Skeletal muscle cell (primary cell): Measurements from ENCODE around the gene RASSF4.

Experiments
- DNase-seq: peaks from one replicate; pipeline ENCODE4 v3.0.0-alpha.2; 2010; ENCODE audit warnings: low read depth
- H3K4me3 ChIP-seq: 2 replicates; pipeline ENCODE4 v1.5.1; 2011; ENCODE audit warnings: low read depth, mild to moderate bottlenecking, control low read depth, low read length, moderate library complexity

RASSF4 gene

DNA sequence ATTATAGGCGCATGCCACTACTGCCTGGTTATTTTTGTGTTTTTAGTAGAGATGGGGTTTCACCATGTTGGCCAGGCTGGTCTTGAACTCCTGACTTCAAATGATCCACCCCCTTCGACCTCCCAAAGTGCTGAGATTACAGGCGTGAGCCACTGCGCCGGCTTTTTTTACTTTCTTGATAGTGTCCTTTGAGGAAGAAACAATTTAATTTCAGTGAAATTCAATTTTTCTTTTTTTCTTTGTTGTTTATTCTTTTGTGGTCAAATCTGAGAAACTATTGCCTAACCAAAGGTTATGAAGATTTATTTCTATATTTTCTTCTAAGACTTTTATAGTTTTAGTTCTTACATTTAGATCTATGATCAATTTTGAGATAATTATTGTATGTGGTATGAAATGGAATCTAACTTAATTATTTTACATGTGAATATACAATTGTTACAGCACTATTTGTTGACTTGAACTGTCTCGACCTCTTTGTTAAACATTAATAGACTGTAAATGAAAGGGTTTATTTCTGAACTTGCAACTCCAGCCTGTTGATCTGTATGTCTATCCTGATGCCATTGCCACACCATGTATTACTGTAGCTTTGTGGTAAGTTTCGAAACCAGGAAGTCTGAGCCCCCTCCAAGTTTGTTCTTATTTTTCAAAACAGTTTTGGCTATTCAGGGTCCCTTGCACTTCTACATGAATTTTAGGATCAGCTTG lies 19.8 kb upstream of the RASSF4 start:
- no peak overlapping the region for H3K4me3 ChIP-seq
- no peak for DNase-seq

DNA sequence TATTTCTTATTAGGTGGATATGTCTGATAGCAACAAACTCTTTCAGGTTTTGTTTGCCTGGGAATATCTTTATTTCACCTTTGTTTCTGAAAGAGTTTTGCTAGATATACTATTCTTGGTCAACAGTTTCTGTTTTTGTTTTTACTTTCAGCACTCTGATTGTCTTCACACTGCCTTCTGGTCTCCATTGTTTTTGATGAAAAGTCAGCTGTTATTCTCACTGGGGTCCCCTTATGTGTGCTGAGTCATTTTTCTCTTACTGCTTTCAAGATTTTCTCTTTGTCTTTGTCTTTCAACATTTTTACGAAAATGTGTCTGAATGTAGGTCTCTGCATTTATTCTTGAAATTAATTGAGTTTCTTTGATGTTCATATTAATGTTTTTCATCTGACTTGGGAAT lies 15.2 kb upstream of the RASSF4 start:
- DNase-seq = no peak
- no peak overlapping the region for H3K4me3 ChIP-seq

- no peak for DNase-seq
These were observed 13.4 kb upstream of the RASSF4 start for GRCh38 chr10:44946205-44946604.

DNA sequence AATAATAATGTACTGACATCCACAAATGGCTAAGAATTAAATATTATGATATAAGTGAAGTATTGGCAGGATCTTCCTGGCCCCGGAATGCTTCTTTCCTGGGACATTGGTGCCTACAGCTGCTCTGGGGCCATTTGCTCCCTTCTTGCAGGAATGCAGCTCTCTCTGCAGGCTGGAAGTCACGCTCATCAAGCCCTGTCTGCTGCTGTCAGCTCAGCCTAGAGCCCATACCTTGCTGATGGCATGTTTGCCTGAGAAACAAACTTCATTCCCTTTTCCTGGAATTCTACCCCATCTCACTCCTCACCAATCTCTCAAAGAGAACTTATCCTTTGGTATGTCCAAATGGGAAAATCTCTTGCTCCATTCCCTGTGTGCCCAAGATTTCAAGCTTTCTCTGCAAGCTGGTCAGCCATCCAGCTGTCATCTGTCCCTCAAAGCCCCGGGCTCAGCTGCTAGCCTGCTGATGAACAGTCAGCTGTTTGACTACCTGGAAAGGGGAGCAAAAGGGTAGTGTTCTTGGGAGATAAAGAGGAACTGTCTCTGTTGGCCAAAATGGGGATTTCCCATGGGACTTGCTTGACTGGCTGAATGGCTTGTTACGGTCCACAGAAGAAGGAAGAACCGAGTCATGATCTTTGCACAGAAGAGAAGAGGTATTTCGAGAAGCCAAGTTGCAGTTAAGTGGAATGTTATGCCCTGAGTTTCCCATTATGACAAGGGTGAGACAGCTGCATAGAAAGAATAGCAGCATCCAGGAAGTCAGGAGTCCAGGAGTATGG lies 12.0 kb upstream of the RASSF4 start:
- DNase-seq = no peak
- no peak overlapping the region for H3K4me3 ChIP-seq

More at GRCh38 chr10:44946205-44946604, 13.4 kb upstream of the RASSF4 start:
- H3K4me3 ChIP-seq = no peak overlapping the region

DNA sequence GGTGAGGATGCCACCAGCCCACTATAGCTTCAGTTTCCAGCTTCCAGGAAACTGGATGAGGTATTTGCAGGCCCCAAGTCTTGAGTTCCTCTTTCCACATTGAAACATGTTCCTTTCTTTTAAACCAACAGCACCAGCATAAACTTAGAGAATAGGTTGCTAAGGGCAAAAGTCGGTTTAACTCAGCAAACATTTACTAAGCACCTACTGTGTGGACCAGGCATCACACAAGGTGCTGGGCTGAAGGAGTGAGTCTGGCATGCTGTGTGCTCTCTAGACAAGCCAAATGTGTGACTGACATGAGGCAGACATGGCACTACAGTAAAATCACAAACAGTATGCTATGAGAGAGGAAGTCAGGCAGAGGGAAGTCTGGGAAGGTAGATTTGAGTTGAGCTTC lies 11.0 kb upstream of the RASSF4 start:
- no peak overlapping the region for H3K4me3 ChIP-seq
- no peak for DNase-seq

DNA sequence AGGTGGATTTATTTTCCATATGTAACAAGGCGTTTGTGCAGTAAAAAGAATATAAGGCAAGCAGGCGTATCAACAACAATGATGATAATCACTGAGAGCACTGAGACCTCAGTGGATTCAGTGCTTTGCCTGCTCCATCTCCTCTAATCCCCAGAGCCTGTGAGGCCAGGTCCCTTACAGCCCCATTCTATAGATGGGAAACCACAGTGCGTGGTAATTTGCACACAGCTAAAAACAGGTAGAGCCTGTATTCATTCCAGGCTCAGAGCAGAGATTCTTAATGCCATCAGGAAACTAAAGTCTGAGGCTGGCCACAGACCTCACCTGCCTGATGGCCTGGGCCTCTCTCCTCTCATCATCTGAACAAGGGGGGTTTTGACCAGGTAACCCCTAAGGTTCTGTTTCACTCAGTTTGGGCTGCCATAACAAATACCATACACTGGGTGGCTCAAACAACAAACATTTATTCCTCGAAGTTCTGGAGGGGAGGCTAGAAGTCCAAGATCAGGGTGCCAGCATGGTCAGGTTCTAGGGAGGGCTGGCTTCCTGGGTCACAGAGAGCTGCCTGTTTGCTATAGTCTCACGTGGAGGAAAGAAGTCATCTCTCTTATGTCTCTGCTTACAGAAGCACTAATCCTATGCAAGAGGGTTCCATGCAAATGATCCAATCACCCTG lies 10.3 kb upstream of the RASSF4 start:
- no peak for DNase-seq
- no peak overlapping the region for H3K4me3 ChIP-seq

- H3K4me3 ChIP-seq = no peak overlapping the region
- DNase-seq = no peak
These were observed 9.7 kb upstream of the RASSF4 start for GRCh38 chr10:44949915-44950314.

- H3K4me3 ChIP-seq = no peak overlapping the region
- no peak for DNase-seq
These were observed 9.0 kb upstream of the RASSF4 start for GRCh38 chr10:44950326-44951225.

- H3K4me3 ChIP-seq = no peak overlapping the region
- DNase-seq = no peak
These were observed 7.9 kb upstream of the RASSF4 start for GRCh38 chr10:44951576-44952226.

- no peak for DNase-seq
- no peak overlapping the region for H3K4me3 ChIP-seq
These were observed 6.8 kb upstream of the RASSF4 start for GRCh38 chr10:44952779-44953231.

DNA sequence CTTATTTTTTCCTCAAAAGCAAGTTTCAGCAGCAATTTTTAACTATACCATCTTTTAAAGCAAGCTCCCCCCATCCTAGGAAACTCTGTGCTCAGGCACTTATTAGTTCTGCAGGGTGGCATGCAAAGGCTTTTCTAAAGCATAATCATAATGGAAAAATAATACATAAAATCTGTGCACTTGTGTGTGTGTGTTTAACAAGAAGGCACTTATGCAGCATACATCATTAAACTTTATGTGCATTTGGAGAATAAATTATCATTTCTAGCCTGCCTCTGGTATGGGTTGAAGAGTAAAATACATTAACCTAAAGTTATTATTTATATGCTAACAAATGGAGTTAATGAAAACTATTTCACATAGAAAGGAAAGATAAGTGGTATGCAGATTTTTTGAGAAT lies 5.6 kb upstream of the RASSF4 start:
- no peak for DNase-seq
- no peak overlapping the region for H3K4me3 ChIP-seq

DNA sequence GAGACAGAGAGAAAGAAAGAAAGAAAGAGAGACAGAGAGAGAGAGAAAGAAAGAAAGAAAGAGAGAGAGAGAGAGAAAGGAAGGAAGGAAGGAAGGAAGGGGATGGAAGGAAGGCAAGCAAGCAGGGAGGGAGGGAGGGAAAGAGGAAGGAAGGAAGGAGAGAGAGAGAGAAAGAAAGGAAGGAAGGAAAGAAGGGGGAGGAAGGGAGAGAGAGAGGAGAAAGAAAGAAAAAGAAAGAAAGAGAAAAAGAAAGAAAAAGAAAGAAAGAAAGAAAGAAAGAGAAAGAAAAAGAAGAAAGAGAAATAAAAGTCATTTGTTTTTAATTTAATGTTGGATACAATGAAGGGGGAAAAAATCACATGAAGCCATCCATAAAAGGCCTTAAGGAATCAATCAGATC lies 4.6 kb upstream of the RASSF4 start:
- no peak overlapping the region for H3K4me3 ChIP-seq
- DNase-seq = no peak

GRCh38 chr10:44955413-44956070 lies 4.1 kb upstream of the RASSF4 start:
- no peak for DNase-seq
- H3K4me3 ChIP-seq = no peak overlapping the region

DNA sequence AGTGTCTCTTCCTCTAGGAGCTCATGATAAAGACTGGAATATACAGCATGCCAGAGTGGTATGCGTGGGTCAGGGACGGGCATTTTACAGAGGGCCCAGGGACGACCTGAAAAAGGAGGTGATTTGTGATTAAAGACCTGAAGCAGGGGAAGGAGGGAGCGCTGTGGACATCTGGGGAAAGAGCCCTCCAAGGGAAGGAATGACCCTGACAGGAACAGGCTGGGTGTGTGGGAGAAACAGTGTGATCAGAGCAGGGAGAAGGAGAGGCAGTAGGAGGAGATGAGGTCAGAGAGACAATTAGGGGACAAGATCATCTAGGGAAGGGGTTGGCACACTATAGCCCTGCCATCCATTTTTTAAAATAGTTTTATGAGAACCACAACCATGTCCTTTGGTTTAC lies 3.4 kb upstream of the RASSF4 start:
- no peak overlapping the region for H3K4me3 ChIP-seq
- DNase-seq = no peak

- no peak overlapping the region for H3K4me3 ChIP-seq
These were observed 2.6 kb upstream of the RASSF4 start for GRCh38 chr10:44956717-44957706.

DNA sequence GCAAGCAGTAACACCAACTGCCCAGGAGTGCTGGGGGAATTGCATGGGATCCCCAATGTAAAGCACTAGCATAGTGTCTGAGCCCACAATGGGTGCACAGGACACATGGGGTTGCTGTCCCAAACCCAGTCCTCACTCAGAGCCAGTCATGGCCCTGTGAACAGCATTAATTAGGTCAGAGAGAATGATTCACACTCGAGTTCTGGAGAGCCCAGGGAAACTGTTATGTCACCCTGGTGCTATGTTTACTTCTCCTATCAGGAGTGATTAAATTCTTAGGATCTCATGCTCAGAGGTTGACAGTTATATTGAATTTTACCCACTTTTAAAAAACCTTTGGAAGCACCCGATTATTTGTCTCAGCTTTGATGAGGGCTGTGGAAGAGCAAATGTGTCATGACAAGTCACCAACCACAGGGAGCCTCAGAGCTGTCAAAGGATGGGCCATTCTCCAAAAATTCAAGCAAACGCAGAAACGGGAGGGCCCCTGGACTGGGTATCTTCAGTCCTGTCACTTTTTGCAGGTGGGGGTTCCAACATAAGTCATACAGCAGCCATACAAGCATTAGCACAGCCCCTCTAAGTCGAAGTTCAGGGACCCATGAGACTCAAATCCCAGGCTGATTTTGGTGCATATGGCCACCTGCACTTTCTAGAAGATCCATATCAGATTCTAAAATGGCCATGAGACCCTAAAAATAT lies 1.3 kb upstream of the RASSF4 start:
- peak overlapping the region; percentile 72 for H3K4me3 ChIP-seq

More at GRCh38 chr10:44956717-44957706, 2.6 kb upstream of the RASSF4 start:
- no peak for DNase-seq

DNA sequence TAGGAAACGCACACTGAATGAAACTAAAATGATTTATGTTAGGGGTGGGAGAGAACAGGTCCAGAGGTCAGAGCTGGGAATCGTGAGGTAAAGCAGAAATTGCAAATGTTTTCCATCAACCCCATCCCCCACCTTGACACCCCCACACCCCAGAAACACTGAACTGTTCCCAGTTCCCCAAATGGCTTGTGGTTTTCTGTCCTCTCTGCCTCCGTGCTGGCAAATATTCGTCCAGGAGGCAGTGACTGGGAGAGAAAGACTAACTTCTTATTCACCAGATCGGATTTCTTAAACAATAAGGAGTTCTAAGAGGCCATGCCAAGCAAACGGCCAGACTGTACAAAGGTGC lies 730 bp upstream of the RASSF4 start:
- no peak for DNase-seq

More for the DNA sequence above, 1.3 kb upstream of the RASSF4 start:
- no peak for DNase-seq

More for the DNA sequence above, 730 bp upstream of the RASSF4 start:
- H3K4me3 ChIP-seq = peak overlapping the region; percentile 72
